ACC112 (cell line): ENCODE measurements around the gene IL24.

Experiments
- H2AFZ ChIP-seq: fragments of 200-600 bp; sonication (generic); one replicate; pipeline ENCODE4 v1.6.0; 2017; ENCODE audit warnings: antibody characterized with exemption, low read length; ENCODE audit not compliant: unreplicated experiment
- H3K27ac ChIP-seq: fragments of 200-600 bp; sonication (generic); 2 replicates; pipeline ENCODE4 v1.5.1; 2014; ENCODE audit warnings: low read depth, mild to moderate bottlenecking, antibody characterized with exemption, low read length, moderate library complexity
- H3K27me3 ChIP-seq: fragments of 200-600 bp; sonication (generic); 2 replicates; pipeline ENCODE4 v1.6.1; 2014; ENCODE audit warnings: mild to moderate bottlenecking, antibody characterized with exemption, low read length, moderate library complexity, mixed read lengths; ENCODE audit not compliant: insufficient read depth
- H3K36me3 ChIP-seq: fragments of 200-600 bp; sonication (generic); 2 replicates; pipeline ENCODE4 v1.6.1; 2016; ENCODE audit warnings: mild to moderate bottlenecking, antibody characterized with exemption, low read length, moderate library complexity, mixed read lengths; ENCODE audit not compliant: insufficient read depth
- H3K4me1 ChIP-seq: fragments of 200-600 bp; sonication (generic); one replicate; pipeline ENCODE4 v1.6.1; 2016; ENCODE audit warnings: low read length, mixed read lengths; ENCODE audit not compliant: insufficient read depth, unreplicated experiment, control insufficient read depth
- H3K4me3 ChIP-seq: fragments of 200-600 bp; sonication (generic); 2 replicates; pipeline ENCODE4 v1.5.1; 2014; ENCODE audit warnings: mild to moderate bottlenecking, low read depth, low read length
- H3K79me2 ChIP-seq: fragments of 200-600 bp; sonication (generic); one replicate; pipeline ENCODE4 v1.6.0; 2016; ENCODE audit warnings: low read length; ENCODE audit not compliant: control insufficient read depth, unreplicated experiment, insufficient read depth

IL24 gene

DNA sequence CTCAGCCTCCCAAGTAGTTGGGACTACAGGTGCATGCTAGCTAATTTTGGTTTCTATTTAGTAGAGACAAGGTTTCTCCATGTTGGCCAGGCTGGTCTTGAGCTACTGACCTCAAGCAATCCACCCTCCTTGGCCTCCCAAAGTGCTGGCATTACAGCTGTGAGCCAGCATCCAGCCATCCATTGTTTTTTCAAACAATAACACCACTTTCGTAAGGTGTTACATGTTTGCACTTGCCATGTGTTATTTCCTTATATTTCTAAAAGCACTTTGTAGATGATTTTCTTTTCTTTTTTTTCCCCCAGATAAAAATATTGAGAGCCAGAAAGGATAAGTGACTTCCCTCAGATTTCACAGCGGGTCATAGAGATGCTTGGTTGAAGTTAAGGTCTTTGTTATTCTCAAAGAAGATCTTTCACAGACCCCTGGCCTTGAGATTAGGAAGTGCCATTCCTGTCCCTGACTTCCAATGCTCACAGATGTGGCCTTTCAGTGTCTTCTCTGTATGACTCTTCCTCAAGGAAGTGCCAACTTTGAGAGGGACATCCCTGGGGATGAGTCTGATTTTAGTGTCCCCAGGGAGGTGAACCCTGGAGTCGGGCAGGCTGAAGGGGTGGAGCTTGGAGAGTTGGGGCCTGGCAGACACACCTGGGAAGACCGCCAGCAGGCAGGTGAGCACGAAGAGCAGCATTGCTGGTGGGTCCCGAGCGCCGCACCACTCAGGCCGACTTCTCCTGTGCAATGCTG is 42.8 kb downstream of the IL24 start:
- no peaks in the 10 kb centered on the region for H3K79me2 ChIP-seq
- H3K4me3 ChIP-seq: no peak overlapping the region
- no peak overlapping the region for H3K27ac ChIP-seq
- no peaks in the 10 kb centered on the region for H3K36me3 ChIP-seq
- H2AFZ ChIP-seq: no peak overlapping the region
- no peaks in the 10 kb centered on the region for H3K4me1 ChIP-seq
- peaks cover 77% of the 10 kb centered on the region for H3K27me3 ChIP-seq

DNA sequence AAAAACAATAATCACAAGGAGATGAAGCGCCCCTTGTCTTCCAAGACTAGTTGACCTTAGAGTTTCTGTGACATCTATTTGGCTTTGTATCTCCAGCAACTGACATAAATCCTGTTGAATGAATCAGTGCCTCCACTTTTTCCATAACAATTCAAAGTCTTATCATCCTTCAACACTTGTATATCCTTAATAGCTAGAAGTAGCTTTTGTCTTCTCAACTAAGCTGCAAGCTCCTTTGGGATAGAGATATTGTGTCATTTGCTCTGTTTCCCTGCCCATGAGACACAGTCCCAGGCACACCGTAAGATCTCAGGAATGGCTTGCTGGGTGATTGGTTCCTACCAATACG is 43.3 kb downstream of the IL24 start:
- no peaks in the 10 kb centered on the region for H3K79me2 ChIP-seq
- no peak overlapping the region for H3K27ac ChIP-seq
- no peak overlapping the region for H2AFZ ChIP-seq
- H3K36me3 ChIP-seq: no peaks in the 10 kb centered on the region
- H3K4me1 ChIP-seq: no peaks in the 10 kb centered on the region
- peaks cover 80% of the 10 kb centered on the region for H3K27me3 ChIP-seq
- H3K4me3 ChIP-seq: no peak overlapping the region

DNA sequence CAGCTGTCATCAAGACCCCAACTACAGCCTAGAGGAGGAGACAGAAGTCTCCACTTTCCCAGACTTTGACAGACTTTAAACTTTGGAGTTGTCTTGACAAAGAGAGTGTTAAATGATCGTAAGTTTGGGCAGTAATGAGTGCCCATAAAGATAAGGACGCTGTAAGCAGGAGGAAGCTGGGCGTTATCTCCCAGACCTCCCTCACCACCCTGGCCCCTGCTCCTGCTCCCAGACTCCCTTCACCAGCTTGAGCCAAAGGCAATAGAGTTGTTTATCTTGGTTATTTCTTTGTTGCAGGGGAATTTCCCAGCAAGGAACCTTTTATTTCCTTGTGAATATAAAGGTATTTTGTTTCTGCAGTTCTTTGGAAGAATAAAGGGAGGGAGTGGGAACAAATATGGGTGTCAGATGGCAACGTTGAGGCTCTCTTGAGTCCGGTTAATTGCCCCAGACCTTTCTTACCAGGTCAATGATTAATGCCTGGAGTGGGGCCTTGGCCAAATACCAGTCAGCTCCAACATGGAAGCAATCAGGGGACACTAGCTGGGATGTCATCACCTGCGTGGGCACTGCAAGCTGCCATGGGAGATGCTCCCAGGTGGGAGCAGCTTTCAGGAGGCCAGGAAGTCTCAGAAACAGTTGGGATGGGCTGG is 44.6 kb downstream of the IL24 start:
- no peaks in the 10 kb centered on the region for H3K36me3 ChIP-seq
- H3K79me2 ChIP-seq: no peaks in the 10 kb centered on the region
- H3K27me3 ChIP-seq: peaks cover 81% of the 10 kb centered on the region
- H3K4me3 ChIP-seq: no peak overlapping the region
- H3K27ac ChIP-seq: no peak overlapping the region
- H3K4me1 ChIP-seq: no peaks in the 10 kb centered on the region
- no peak overlapping the region for H2AFZ ChIP-seq

DNA sequence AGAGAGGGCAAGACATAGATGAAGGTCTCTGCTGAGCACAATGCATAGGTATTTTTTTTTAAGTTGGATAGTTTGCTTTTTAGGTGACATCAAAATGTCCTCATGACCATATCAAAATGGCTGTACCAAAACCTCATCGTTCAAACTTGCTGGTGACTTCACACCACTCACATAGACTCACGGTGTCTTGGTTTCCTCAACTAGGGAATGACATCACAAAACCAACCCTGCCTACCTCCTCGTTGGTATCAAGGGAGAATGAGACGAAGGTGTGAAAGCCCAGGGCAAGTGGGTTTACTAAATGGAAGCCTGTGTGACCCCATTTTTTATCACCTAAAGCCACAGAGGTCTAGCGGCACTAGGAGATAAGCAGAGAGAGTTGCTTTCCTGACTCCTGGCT is 47.5 kb downstream of the IL24 start:
- Histone ChIP-seq H3K4me1 (no peaks in the 10 kb centered on the region), H2AFZ (no peak overlapping the region), H3K4me3 (no peak overlapping the region), H3K27ac (no peak overlapping the region), H3K79me2 (no peaks in the 10 kb centered on the region), H3K27me3 (peaks cover 96% of the 10 kb centered on the region), H3K36me3 (no peaks in the 10 kb centered on the region)

DNA sequence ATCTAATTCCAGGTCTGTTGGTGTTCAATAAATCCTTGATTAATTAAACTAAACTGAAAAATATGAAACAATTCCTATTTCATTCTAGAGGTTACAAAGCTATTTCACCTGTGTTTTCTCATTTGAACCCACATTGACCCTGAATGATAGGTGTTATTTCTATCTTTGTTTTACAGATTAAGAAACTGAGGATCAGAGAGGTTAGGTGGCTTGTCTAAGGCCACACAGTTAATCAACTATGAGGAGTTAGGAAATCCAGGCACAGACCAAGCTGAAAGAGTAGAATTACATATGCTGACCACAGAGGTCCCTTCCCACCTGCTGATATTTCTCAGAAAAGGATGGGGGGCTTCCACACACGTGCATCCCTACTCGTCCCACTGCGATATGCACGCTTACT is 48.5 kb downstream of the IL24 start:
- H3K79me2 ChIP-seq: no peaks in the 10 kb centered on the region
- peaks cover 96% of the 10 kb centered on the region for H3K27me3 ChIP-seq
- H2AFZ ChIP-seq: no peak overlapping the region
- H3K4me1 ChIP-seq: no peaks in the 10 kb centered on the region
- H3K36me3 ChIP-seq: no peaks in the 10 kb centered on the region
- no peak overlapping the region for H3K27ac ChIP-seq
- H3K4me3 ChIP-seq: no peak overlapping the region

DNA sequence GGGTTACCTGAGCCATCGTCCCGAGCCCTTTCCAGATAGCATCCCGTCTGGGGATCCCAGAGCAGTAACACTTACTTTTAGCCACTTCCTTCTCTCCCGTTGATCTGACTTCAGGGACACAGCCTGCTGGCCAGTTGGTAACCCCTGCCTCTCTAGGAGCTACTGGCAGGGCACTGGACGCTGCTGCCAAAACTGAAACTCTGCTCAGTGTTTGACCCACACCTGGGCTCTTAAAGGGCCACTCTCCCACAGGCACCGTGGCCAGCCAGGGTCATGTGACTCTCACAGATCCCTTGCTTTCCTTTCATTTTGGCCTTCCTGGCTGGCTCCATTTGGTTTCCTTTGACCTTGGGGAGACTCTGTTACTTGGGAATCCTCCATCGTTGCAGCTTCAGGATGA is 49.0 kb downstream of the IL24 start, which contains the start of gene PIGR:
Gene PIGR (minus strand): TSS at position 206 of the 400 bp plus-strand sequence. CDS start 5,935 bp downstream, outside the sequence.
- H3K27me3 ChIP-seq: peaks cover 96% of the 10 kb centered on the region
- no peaks in the 10 kb centered on the region for H3K36me3 ChIP-seq
- no peak within 1 kb of the TSS for H2AFZ ChIP-seq

DNA sequence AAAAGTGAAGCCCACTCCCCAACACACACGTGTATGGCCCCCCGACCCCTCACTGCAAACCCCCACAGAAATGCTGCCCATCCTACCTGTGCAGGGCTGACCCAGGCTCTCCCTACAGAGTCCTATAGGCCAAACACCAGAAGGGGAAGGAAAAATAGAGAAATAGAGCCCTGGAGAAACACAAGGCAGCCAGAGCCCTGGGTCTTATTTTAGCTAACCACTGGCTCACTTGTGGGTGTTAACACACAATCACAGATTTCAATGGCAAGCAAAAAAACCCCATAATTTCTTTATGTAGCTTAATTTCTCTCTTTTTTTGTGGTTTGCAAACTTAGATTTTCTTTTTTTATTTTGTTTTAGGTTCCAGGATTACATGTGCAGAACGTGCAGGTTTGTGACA is 50.0 kb downstream of the IL24 start:
- Histone ChIP-seq H2AFZ (no peak overlapping the region), H3K27me3 (peaks cover 94% of the 10 kb centered on the region), H3K36me3 (no peaks in the 10 kb centered on the region), H3K27ac (no peak overlapping the region), H3K4me1 (no peaks in the 10 kb centered on the region), H3K79me2 (no peaks in the 10 kb centered on the region), H3K4me3 (no peak overlapping the region)

More for the DNA sequence above, 49.0 kb downstream of the IL24 start, which contains the start of gene PIGR:
- H3K4me3 ChIP-seq: no peak within 1 kb of the TSS
- no peaks in the 10 kb centered on the region for H3K79me2 ChIP-seq
- no peaks in the 10 kb centered on the region for H3K4me1 ChIP-seq
- H3K27ac ChIP-seq: no peak within 1 kb of the TSS

DNA sequence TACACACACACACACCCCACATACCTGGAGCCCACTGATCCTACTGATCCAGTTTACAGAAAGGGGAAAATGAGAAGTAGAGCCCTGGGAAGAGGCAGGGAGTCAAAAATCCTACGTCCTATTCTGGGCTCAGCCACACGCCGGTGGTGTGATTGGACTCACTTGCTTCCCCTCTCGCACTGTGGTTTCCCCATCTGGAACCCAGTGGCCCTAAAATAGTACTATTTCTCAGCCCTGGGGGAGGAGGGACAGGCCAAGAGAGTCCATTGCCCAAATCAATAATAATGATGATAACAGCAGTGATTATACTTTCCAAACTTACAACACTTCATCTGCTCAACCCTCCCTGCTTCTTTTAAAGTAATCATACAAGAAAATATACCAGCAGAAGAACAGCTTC is 52.0 kb downstream of the IL24 start:
- no peak overlapping the region for H3K27ac ChIP-seq
- H3K79me2 ChIP-seq: no peaks in the 10 kb centered on the region
- no peak overlapping the region for H3K4me3 ChIP-seq
- peaks cover 79% of the 10 kb centered on the region for H3K27me3 ChIP-seq
- no peak overlapping the region for H2AFZ ChIP-seq
- H3K4me1 ChIP-seq: no peaks in the 10 kb centered on the region
- H3K36me3 ChIP-seq: no peaks in the 10 kb centered on the region

DNA sequence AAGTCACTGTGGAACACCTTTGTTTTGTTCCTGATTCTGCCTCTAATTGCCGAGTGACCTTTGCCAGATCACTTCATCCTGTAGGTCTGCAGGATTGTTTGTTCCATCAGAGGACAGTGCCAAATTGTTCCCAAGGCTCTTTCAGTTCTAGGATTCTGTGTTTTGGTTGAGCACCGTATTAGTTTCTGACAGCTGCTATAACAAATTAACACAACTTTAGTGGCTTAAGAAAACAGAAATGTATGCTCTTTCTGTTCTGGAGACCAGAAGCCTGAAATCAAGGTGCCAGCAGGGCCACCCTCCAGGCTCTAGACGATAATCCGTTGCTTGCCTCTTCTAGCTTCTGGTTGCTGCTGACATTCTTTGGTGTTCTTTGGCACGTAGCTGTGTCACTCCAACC is 52.4 kb downstream of the IL24 start:
- H3K27me3 ChIP-seq: peaks cover 78% of the 10 kb centered on the region
- H3K4me1 ChIP-seq: no peaks in the 10 kb centered on the region
- no peak overlapping the region for H3K27ac ChIP-seq
- H3K36me3 ChIP-seq: no peaks in the 10 kb centered on the region
- H3K79me2 ChIP-seq: no peaks in the 10 kb centered on the region
- no peak overlapping the region for H3K4me3 ChIP-seq
- no peak overlapping the region for H2AFZ ChIP-seq

DNA sequence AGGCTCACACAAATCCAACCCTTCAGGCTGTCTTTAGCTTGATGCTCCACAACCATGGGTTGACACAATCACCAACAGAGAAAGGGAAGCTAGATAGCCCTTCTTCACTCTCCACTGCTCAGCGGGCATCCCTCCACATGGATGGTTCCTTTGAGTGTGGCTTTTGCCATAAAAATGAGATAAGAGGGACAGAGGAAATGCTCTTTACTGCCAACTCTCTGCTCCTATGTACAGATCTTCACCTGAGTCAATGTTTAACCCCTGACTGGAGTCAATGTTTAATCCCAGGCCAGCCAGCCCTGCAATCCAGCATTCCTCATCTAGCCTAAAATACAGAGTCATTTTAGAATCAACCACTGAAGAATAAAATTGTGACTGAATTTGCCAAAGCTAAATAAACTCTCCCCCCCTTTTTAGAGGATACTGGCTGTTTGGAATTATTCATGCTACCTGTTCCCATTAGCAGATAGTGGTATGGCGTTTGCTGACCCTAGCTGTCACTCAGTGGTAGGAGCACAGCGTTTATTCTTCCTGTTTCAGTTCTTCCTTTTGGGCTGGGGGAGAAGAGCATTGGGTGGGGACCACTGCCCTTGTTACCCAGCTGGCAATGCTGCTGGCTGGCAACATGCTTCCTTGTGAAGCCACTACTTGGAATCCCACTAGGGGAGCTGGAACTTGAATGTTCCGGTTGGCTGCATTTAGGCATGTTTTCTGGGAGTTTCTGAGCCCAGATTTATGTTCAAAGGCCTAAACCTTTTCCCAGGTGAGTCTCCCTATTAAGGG is 54.3 kb downstream of the IL24 start:
- Histone ChIP-seq H3K79me2 (no peaks in the 10 kb centered on the region), H3K4me3 (no peak overlapping the region), H3K36me3 (no peaks in the 10 kb centered on the region), H3K4me1 (no peaks in the 10 kb centered on the region), H3K27me3 (peaks cover 67% of the 10 kb centered on the region), H3K27ac (no peak overlapping the region), H2AFZ (no peak overlapping the region)
